MM.1S (cell line): Measurements from ENCODE around the gene DDX54.
"Not testable (repeated sequence)": the region's sequence is repeated elsewhere in the genome, so short reads cannot be mapped to it uniquely, and the experiment has no call there.

Experiments
- CTCF ChIP-seq: fragments of 300-600 bp; sonication (generic); IDR thresholded peaks from 2 replicates; pipeline ENCODE4 v1.5.1; 2016; ENCODE audit warnings: antibody characterized with exemption, low read length, mixed read lengths
- EZH2 ChIP-seq: fragments of 300-600 bp; sonication (generic); optimal IDR thresholded peaks from 2 replicates; pipeline ENCODE3; 2017; ENCODE audit warnings: low read depth, mild to moderate bottlenecking, antibody characterized with exemption, low read length, mixed read lengths
- EZH2phosphoT487 ChIP-seq: fragments of 300-600 bp; sonication (generic); IDR thresholded peaks from 2 replicates; pipeline ENCODE4 v1.6.1; 2018; ENCODE audit warnings: antibody characterized with exemption, low read length

GRCh38 chr12:113206802-113207201, 21.5 kb upstream of the DDX54 start:
- not testable (repeated sequence) for TF ChIP-seq EZH2phosphoT487, CTCF, EZH2
